Right lobe of liver (tissue), 6 donors: ENCODE data around the gene ANKRD11. TPM values are rescaled to one million over a fixed set of nuclear protein-coding genes. Genes with fewer than 3 reads are reported as not detected.

Experiments used
- ATAC-seq, 4 donors: fragments of 200-7000 bp; cut with Tn5 transposase; one replicate each; pipeline ENCODE4 v1.9.1; 2020; ENCODE audit warnings: mild to moderate bottlenecking in 4 of 4, moderate library complexity in 4 of 4
- DNase-seq, 3 donors: peaks; one replicate each; pipeline ENCODE4 v3.0.0-alpha.2; 2020
- H3K27ac ChIP-seq, 3 donors: fragments of 200-600 bp; one replicate each; pipeline ENCODE4 v1.8.0; 2022
- H3K27me3 ChIP-seq, 2 donors: fragments of 200-600 bp; one replicate each; pipeline ENCODE4 v1.8.0; 2022
- H3K36me3 ChIP-seq, 4 donors: fragments of 200-600 bp; sonication (generic) in 1 of 4; one replicate each; pipeline versions ENCODE4 v1.5.1 to v1.8.0; 2017 to 2022; ENCODE audit warnings: control low read depth in 1 of 4
- H3K4me1 ChIP-seq, 4 donors: fragments of 200-600 bp; sonication (generic) in 1 of 4; one replicate each; pipeline versions ENCODE4 v1.5.1 to v1.8.0; 2017 to 2022; ENCODE audit warnings: control low read depth in 1 of 4
- H3K4me3 ChIP-seq, 3 donors: fragments of 200-600 bp; one replicate each; pipeline ENCODE4 v1.8.0; 2022
- H3K9me3 ChIP-seq, 4 donors: fragments of 200-600 bp; sonication (generic) in 1 of 4; one replicate each; pipeline versions ENCODE4 v1.5.1 to v1.8.0; 2017 to 2022; ENCODE audit warnings: control low read depth in 1 of 4
- CTCF ChIP-seq, 4 donors: fragments of 200-600 bp in 3 of 4; fragments of 450-650 bp in 1 of 4; IDR thresholded peaks; one replicate each; pipeline versions ENCODE4 v1.5.1 to v1.8.0; 2016 to 2022; ENCODE audit warnings: antibody characterized with exemption in 4 of 4, mild to moderate bottlenecking in 2 of 4
- POLR2A ChIP-seq: fragments of 450-650 bp; IDR thresholded peaks from one replicate; pipeline ENCODE4 v1.6.1; 2017; ENCODE audit warnings: antibody characterized with exemption, mild to moderate bottlenecking
- WGBS: methylation state at CpG from one replicate; pipeline ENCODE4 v1.1.6; 2018; ENCODE audit warnings: low coverage, low lambda C conversion rate; ENCODE audit not compliant: insufficient coverage; ENCODE audit errors: missing lambda C conversion rate; 5-methylcytosine and 5-hydroxymethylcytosine counted together
- intact Hi-C, 2 donors: fragments of 100-400 bp; cut with DNase I; formaldehyde crosslinking; loops; one replicate each; pipeline versions ENCODE4 v1.11.2 to v1.14.1; 2022
- total RNA-seq, 6 experiments: library from RNA; depleted of rRNA in 2 of 6; stranded (reverse); fragments of >200 nt in 2 of 6; fragmentation: NEBNext Ultra II Directional in 3 of 6; extraction: Animal tissue kit (Norgen Biotek cat#: 25700) in 3 of 6; gene quantifications; one replicate each; pipeline versions ENCODE4 v1.1.0 to v1.2.4, GENCODE V29; 2016 to 2023
- donor health status: DM: no; HTN: yes; CAD: no.
- donor health status: DM: no; HTN: no; CAD: no.
- donor health status: DM: no; HTN: no; CAD: no.
- donor health status: DM: no; HTN: yes; CAD: no.
- donor health status: DM: no; HTN: yes; CAD: no.

The ANKRD11 gene
- total RNA-seq, 6 experiments from 2014 or later: 26.2 to 65.8 (median 41.6) TPM

DNA sequence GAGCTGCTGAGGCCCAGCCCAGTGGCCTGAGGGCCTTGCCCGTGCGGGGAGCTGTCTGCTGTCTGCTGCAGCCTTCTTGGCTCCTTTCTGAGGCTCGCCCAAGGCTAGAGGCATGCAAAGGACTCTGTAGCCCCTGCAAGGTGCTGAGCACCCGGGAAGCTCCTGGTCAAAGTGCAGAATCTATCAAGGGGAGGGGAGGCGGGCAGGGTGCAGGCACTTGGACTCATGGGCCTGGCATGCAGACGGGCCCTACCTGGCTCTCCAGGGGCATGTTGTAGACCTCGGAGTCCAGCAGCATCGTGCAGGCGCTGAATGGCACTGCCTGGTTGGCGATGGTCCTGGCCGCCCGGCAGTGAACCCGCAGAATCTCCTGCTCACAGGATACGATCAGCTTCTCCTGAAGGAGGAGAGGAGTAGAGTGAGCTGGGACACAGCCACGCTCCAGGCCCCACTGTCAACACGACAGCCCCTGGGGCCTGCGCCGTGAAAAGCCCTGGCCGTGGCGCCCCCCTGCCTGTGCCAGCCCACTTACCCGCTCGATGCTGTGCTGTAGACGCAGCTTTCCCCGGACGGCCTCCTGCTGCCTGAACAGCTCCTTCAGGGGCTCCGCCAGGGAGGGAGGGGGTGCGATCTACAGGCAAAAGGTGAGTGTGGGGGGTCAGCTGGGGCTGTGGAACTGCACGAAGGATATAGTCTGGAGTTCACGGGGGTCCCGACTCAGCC, 215.6 kb downstream of the ANKRD11 start:
- H3K27ac ChIP-seq: no peak overlapping the region
- no peak for ATAC-seq
- no peaks in the 10 kb centered on the region for H3K4me1 ChIP-seq
- peaks cover 0 to 45% (median 20%) of the 10 kb centered on the region in 4 donors for H3K36me3 ChIP-seq
- H3K27me3 ChIP-seq: no peaks in the 10 kb centered on the region
- WGBS: 100% methylated on average over 2 of the region's 30 CpGs
- intact Hi-C loops: no loop called here
- H3K9me3 ChIP-seq: no peaks in the 10 kb centered on the region
- TF ChIP-seq POLR2A: no peak
- TF ChIP-seq CTCF (IDR thresholded peaks at IDR 0.05): no peak
- no peak overlapping the region for H3K4me3 ChIP-seq
- no peak for DNase-seq

DNA sequence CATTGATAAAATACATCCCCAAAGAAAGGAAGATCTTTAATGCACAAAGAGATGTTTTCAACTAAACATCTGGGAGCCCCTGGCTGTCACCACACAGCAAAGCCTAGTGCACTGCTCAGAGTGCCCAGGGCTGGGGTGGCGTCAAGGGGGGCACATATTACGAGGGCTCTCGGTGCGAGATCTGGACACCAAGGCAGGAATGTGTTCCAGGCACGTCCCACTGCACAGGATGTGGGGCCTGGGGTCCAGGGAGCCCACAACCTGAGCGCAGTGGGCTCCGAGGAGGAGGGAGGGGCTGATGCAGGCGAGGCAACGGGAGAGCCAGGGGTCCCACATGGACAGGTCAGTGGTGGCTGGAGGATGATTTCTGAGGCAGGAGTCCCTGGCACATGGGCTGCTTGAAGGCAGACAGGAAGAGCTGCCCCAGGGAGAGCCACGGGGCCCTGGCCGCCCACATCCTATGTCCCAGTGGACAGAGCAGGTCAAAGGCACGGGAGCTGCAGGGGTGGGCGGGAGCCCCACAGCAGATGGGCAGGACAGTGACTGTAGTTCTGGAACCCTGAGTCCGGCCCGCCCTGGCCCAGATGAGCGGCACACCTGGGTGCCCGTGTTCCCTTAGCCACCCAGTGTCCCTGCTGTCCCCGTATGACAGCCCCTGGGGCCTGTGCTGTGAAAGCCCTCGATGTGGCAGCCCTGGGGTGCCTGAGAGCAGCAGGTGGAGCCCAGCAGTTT, 216.5 kb downstream of the ANKRD11 start:
- intact Hi-C loops: no loop called here
- Histone ChIP-seq H3K4me3 (no peak overlapping the region), H3K27me3 (no peaks in the 10 kb centered on the region), H3K9me3 (no peaks in the 10 kb centered on the region), H3K36me3 (peaks cover 0 to 51% (median 20%) of the 10 kb centered on the region in 4 donors), H3K27ac (no peak overlapping the region), H3K4me1 (no peaks in the 10 kb centered on the region)
- TF ChIP-seq POLR2A (no peak), CTCF (IDR thresholded peaks at IDR 0.05) (no peak)
- DNase-seq: no peak
- ATAC-seq: no peak
- no CpG with 5 or more reads among the region's 19 CpGs for WGBS

GRCh38 chr16:89272631-89273030, 217.7 kb downstream of the ANKRD11 start:
- no peak overlapping the region for H3K27ac ChIP-seq
- no peaks in the 10 kb centered on the region for H3K4me1 ChIP-seq
- TF ChIP-seq CTCF (IDR thresholded peaks at IDR 0.05): no peak
- no peak for TF ChIP-seq POLR2A
- ATAC-seq: no peak
- no peaks in the 10 kb centered on the region for H3K27me3 ChIP-seq
- H3K36me3 ChIP-seq: peaks cover 0 to 48% (median 19%) of the 10 kb centered on the region in 4 donors
- DNase-seq: no peak
- H3K9me3 ChIP-seq: no peaks in the 10 kb centered on the region
- intact Hi-C loops: no loop called here
- WGBS: 93% methylated on average over 6 of the region's 6 CpGs
- H3K4me3 ChIP-seq: no peak overlapping the region

DNA sequence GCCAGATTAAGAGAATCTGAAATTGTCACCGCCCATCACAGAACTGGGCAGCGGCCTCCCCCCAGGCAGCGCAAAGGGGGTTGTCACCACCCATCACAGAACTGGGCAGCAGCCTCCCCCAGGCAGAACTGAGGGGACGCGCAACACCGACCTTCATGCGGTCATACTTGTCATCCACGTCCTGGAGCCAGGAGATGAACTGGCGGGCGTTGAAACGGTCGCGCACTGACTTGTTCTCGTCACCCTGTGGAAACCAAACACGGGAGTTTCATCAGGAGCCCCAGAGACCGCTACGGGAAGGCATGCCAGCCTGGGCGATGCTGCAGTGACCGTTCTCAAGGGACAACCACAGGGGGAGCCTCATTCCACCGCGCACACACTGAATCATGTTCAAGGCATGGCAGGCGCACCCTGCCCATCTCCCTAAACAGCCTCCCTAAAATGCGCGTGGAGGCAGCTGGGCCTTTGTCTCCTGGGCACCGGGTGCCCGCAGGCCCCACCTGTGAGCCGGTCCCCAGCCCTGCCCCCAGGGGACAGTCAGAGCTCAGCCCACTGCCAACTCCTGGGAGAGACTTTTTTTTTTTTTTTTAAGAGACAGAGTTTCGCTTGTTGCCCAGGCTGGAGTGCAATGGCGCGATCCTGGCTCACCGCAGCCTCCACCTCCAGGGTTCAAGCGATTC, 219.6 kb downstream of the ANKRD11 start:
- no peak for ATAC-seq
- no peak overlapping the region for H3K27ac ChIP-seq
- peaks cover 0 to 50% (median 19%) of the 10 kb centered on the region in 4 donors for H3K36me3 ChIP-seq
- peak in 1 of 3 donors; percentile 31 for DNase-seq
- intact Hi-C loops: no loop called here
- H3K4me3 ChIP-seq: no peak overlapping the region
- no peaks in the 10 kb centered on the region for H3K4me1 ChIP-seq
- WGBS: 98% methylated on average over 11 of the region's 32 CpGs
- no peak for TF ChIP-seq CTCF (IDR thresholded peaks at IDR 0.05)
- no peaks in the 10 kb centered on the region for H3K27me3 ChIP-seq
- no peaks in the 10 kb centered on the region for H3K9me3 ChIP-seq
